Esophagus squamous epithelium (tissue), 4 donors: Measurements from ENCODE around the gene GPR3.

Source experiments
- CTCF ChIP-seq, 6 experiments: fragments of 450-650 bp in 4 of 6; fragments of 200-600 bp in 2 of 6; sonication (generic) in 2 of 6; IDR thresholded peaks; one replicate each; pipeline ENCODE4 v1.5.1; 2016 to 2019; ENCODE audit warnings: antibody characterized with exemption in 6 of 6, mild to moderate bottlenecking in 4 of 6, moderate library complexity in 4 of 6
- POLR2A ChIP-seq, 4 donors: fragments of 450-650 bp; IDR thresholded peaks; one replicate each; pipeline ENCODE4 v1.6.1; 2017; ENCODE audit warnings: antibody characterized with exemption in 4 of 4, mild to moderate bottlenecking in 4 of 4, moderate library complexity in 3 of 4

- no peak for TF ChIP-seq POLR2A (IDR thresholded peaks at IDR 0.05)
- TF ChIP-seq CTCF (IDR thresholded peaks at IDR 0.05): no peak
Measured at GRCh38 chr1:27367160-27367650, 25.2 kb upstream of the GPR3 start.
